DOHH2 (cell line): Measurements from ENCODE around the gene OR4D1.

ENCODE experiments used
- H3F3A ChIP-seq: fragments of 200-600 bp; sonication (generic), shearing (Covaris generic); 2 replicates; pipeline ENCODE4 v1.6.0; 2016; ENCODE audit warnings: antibody characterized with exemption, mild to moderate bottlenecking; ENCODE audit not compliant: control insufficient read depth, insufficient read depth
- H3K27ac ChIP-seq: fragments of 200-600 bp; sonication (generic); 2 replicates; pipeline ENCODE4 v1.5.1; 2014; ENCODE audit warnings: low read depth, mild to moderate bottlenecking, low read length, moderate library complexity
- H3K27me3 ChIP-seq: fragments of 200-600 bp; sonication (generic); 2 replicates; pipeline ENCODE4 v1.6.1; 2014; ENCODE audit warnings: mild to moderate bottlenecking, low read length, mixed read lengths; ENCODE audit not compliant: control insufficient read depth
- H3K36me3 ChIP-seq: fragments of 200-600 bp; sonication (generic); 2 replicates; pipeline ENCODE4 v1.6.1; 2014; ENCODE audit warnings: mild to moderate bottlenecking, low read length, moderate library complexity, mixed read lengths; ENCODE audit not compliant: control insufficient read depth
- H3K4me1 ChIP-seq: fragments of 200-600 bp; sonication (generic); 2 replicates; pipeline ENCODE4 v1.6.1; 2014; ENCODE audit warnings: mild to moderate bottlenecking, low read length, mixed read lengths; ENCODE audit not compliant: control insufficient read depth
- H3K4me2 ChIP-seq: fragments of 200-600 bp; sonication (generic); 2 replicates; pipeline ENCODE4 v1.6.0; 2014; ENCODE audit warnings: mild to moderate bottlenecking, low read length, moderate library complexity
- H3K4me3 ChIP-seq: fragments of 200-600 bp; sonication (generic); 2 replicates; pipeline ENCODE4 v1.5.1; 2014; ENCODE audit warnings: mild to moderate bottlenecking, low read length, mixed read lengths
- H3K79me2 ChIP-seq: fragments of 200-600 bp; sonication (generic); 2 replicates; pipeline ENCODE4 v1.6.1; 2014; ENCODE audit warnings: mild to moderate bottlenecking, low read length, mixed read lengths; ENCODE audit not compliant: control insufficient read depth
- H3K9me2 ChIP-seq: fragments of 200-600 bp; sonication (generic); replicated peaks from 2 replicates; pipeline ENCODE4 v1.6.1; 2014; ENCODE audit warnings: mild to moderate bottlenecking, low read length, mixed read lengths; ENCODE audit not compliant: control insufficient read depth
- H3K9me3 ChIP-seq: fragments of 200-600 bp; sonication (generic); 2 replicates; pipeline ENCODE4 v1.6.1; 2014; ENCODE audit warnings: antibody characterized with exemption, low read length, mixed read lengths; ENCODE audit not compliant: control insufficient read depth, insufficient read depth
- H4K20me1 ChIP-seq: fragments of 200-600 bp; sonication (generic); 2 replicates; pipeline ENCODE4 v1.6.0; 2014; ENCODE audit warnings: low read depth, mild to moderate bottlenecking, antibody characterized with exemption, low read length, moderate library complexity; ENCODE audit not compliant: control insufficient read depth, insufficient read depth
- EZH2phosphoT487 ChIP-seq: fragments of 200-600 bp; sonication (generic); IDR thresholded peaks from 2 replicates; pipeline ENCODE4 v1.6.1; 2017; ENCODE audit warnings: borderline replicate concordance, mild to moderate bottlenecking, antibody characterized with exemption, low read length, moderate library complexity, mixed read lengths
- TF ChIP-seq, protein P1 (sequence below): fragments of 200-600 bp; sonication (generic); IDR thresholded peaks from one replicate; pipeline ENCODE4 v1.5.1; 2014; ENCODE audit warnings: antibody characterized with exemption, mild to moderate bottlenecking, low read depth, low read length; ENCODE audit not compliant: poor library complexity, severe bottlenecking

The OR4D1 gene

DNA sequence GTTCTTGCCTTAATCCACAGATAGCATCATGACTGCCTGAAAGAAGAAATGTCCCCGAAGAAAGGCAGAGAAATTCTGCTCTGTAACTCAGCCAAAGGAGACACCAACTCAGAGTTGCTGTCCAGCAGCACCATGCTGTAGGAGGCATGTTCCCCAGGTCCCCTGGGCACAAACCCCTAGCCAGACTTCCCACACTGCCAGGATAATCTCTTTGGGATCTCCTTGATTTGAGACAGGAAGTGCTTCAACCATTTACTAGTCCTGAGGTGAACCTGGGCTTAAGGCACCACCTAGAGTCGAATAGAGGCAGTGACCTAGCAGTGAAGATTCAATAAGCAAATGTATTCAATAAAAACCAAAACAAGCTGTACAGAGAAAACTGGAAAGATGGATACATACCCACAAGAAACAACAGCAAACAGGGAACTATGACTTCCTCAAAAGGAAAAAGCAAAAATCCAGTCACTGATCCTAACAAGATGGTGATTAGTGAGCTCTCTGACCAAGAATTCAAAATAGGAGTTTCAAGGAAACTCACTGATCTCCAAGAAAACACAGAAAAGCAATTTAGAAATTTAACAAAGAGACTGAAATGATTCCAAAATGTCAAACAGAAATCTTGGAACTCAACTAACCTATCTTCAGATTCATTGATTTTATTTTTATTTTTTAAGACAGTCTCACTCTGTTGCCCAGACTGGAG is 24.3 kb downstream of the OR4D1 start:
- H3K4me1 ChIP-seq = no peaks in the 10 kb centered on the region

DNA sequence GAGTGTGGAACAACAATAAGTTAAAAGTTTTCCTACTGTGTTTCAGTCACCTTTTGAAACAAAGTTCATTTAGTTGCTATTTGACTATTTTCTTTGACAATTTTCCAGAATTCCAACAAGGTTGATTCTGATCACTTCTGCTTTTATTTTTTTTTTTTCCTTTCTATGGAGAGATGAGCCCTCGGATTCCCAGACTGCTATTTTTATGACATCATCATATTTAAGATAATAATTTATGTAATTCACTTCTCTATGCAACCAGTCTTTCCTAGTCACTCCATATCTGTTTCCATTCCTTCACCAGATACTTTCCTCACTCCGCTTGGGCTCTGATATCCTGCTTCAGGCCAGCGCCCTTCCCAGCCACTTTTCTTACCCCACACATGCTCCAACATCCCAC is 26.7 kb downstream of the OR4D1 start:
- Histone ChIP-seq H3K4me1 (no peaks in the 10 kb centered on the region), H3K9me2 (no peaks in the 10 kb centered on the region), H3K9me3 (no peaks in the 10 kb centered on the region), H3K36me3 (no peaks in the 10 kb centered on the region), H4K20me1 (no peaks in the 10 kb centered on the region), H3K4me2 (no peak overlapping the region), H3K79me2 (no peaks in the 10 kb centered on the region), H3K4me3 (no peak overlapping the region), H3K27me3 (peaks cover 10% of the 10 kb centered on the region), H3F3A (no peaks in the 10 kb centered on the region), H3K27ac (no peak overlapping the region)
- TF ChIP-seq, protein P1, sequence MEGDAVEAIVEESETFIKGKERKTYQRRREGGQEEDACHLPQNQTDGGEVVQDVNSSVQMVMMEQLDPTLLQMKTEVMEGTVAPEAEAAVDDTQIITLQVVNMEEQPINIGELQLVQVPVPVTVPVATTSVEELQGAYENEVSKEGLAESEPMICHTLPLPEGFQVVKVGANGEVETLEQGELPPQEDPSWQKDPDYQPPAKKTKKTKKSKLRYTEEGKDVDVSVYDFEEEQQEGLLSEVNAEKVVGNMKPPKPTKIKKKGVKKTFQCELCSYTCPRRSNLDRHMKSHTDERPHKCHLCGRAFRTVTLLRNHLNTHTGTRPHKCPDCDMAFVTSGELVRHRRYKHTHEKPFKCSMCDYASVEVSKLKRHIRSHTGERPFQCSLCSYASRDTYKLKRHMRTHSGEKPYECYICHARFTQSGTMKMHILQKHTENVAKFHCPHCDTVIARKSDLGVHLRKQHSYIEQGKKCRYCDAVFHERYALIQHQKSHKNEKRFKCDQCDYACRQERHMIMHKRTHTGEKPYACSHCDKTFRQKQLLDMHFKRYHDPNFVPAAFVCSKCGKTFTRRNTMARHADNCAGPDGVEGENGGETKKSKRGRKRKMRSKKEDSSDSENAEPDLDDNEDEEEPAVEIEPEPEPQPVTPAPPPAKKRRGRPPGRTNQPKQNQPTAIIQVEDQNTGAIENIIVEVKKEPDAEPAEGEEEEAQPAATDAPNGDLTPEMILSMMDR = no peak
- no peak for TF ChIP-seq EZH2phosphoT487

More for the DNA sequence above, 24.3 kb downstream of the OR4D1 start:
- Histone ChIP-seq H3K27me3 (peaks cover 10% of the 10 kb centered on the region), H3K36me3 (no peaks in the 10 kb centered on the region), H3K9me3 (no peaks in the 10 kb centered on the region), H3K79me2 (no peaks in the 10 kb centered on the region), H4K20me1 (no peaks in the 10 kb centered on the region), H3K4me3 (no peak overlapping the region), H3F3A (no peaks in the 10 kb centered on the region), H3K27ac (no peak overlapping the region), H3K4me2 (no peak overlapping the region), H3K9me2 (no peaks in the 10 kb centered on the region)
- no peak for TF ChIP-seq EZH2phosphoT487
- TF ChIP-seq, protein P1 = peak; percentile 73

DNA sequence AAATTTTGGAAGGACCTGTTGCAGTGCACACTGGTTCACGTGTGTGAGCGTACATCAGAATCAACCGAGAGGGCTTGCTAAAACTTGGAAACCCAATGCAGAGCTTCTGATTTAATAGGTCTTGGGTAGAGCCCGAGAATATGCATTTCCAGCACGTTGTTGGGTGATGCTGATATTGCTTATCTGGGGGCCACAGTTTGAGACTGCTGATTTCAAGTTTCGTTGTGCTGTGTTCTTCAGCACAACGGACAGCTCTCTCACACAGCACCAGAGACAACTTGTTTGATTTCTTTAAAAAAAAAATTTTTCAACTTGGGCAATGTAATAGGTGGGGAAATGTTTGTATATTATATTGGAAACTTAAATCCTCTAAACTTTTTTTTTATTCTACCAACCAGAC is 28.0 kb downstream of the OR4D1 start:
- H3K4me2 ChIP-seq = no peak overlapping the region
- no peaks in the 10 kb centered on the region for H3K9me2 ChIP-seq
- no peaks in the 10 kb centered on the region for H3K36me3 ChIP-seq
- H3F3A ChIP-seq = no peaks in the 10 kb centered on the region
- H3K79me2 ChIP-seq = no peaks in the 10 kb centered on the region
- no peak overlapping the region for H3K4me3 ChIP-seq
- H3K4me1 ChIP-seq = no peaks in the 10 kb centered on the region
- H3K27ac ChIP-seq = no peak overlapping the region
- no peaks in the 10 kb centered on the region for H4K20me1 ChIP-seq
- peaks cover 7% of the 10 kb centered on the region; the same call in 1 of the 2 replicates for H3K27me3 ChIP-seq
- TF ChIP-seq EZH2phosphoT487 = no peak
- TF ChIP-seq, protein P1 = no peak
- no peaks in the 10 kb centered on the region for H3K9me3 ChIP-seq
